HEK293 (cell line): Measurements from ENCODE around the gene ENAH.

ENCODE experiments used
- CTCF ChIP-seq: fragments of 450-650 bp; formaldehyde crosslinking; IDR thresholded peaks from 2 replicates; pipeline ENCODE4 v1.5.1; 2016; ENCODE audit warnings: missing biosample characterization, missing genetic modification characterization
- PATZ1 ChIP-seq: fragments of 450-650 bp; formaldehyde crosslinking; IDR thresholded peaks from 2 replicates; pipeline ENCODE4 v1.5.1; 2016; ENCODE audit warnings: missing biosample characterization, missing genetic modification characterization
- REST ChIP-seq: fragments of 450-650 bp; formaldehyde crosslinking; IDR thresholded peaks from 2 replicates; pipeline ENCODE4 v1.5.1; 2016; ENCODE audit warnings: missing biosample characterization, missing genetic modification characterization
- ZBTB1 ChIP-seq: fragments of 450-650 bp; formaldehyde crosslinking; IDR thresholded peaks from 2 replicates; pipeline ENCODE4 v1.5.1; 2016; ENCODE audit warnings: missing biosample characterization, missing genetic modification characterization
- ZBTB44 ChIP-seq: fragments of 450-650 bp; IDR thresholded peaks from 2 replicates; pipeline ENCODE4 v1.5.1; 2018; ENCODE audit warnings: missing biosample characterization, mild to moderate bottlenecking, missing genetic modification characterization
- ZFP3 ChIP-seq: fragments of 450-650 bp; formaldehyde crosslinking; IDR thresholded peaks from 2 replicates; pipeline ENCODE4 v1.5.1; 2016; ENCODE audit warnings: low read depth, missing biosample characterization, missing genetic modification characterization
- ZNF214 ChIP-seq: fragments of 450-650 bp; formaldehyde crosslinking; IDR thresholded peaks from 2 replicates; pipeline ENCODE4 v1.5.1; 2017; ENCODE audit warnings: missing biosample characterization, mild to moderate bottlenecking, missing genetic modification characterization, borderline replicate concordance
- ZNF23 ChIP-seq: fragments of 450-650 bp; formaldehyde crosslinking; IDR thresholded peaks from 2 replicates; pipeline ENCODE4 v1.5.1; 2016; ENCODE audit warnings: missing biosample characterization, missing genetic modification characterization, borderline replicate concordance
- ZNF324 ChIP-seq: fragments of 450-650 bp; formaldehyde crosslinking; IDR thresholded peaks from 2 replicates; pipeline ENCODE4 v1.5.1; 2016; ENCODE audit warnings: missing biosample characterization, missing genetic modification characterization
- ZNF362 ChIP-seq: fragments of 450-650 bp; formaldehyde crosslinking; IDR thresholded peaks from 2 replicates; pipeline ENCODE4 v1.5.1; 2016; ENCODE audit warnings: missing biosample characterization, missing genetic modification characterization
- ZNF426 ChIP-seq: fragments of 450-650 bp; formaldehyde crosslinking; IDR thresholded peaks from 2 replicates; pipeline ENCODE4 v1.5.1; 2017; ENCODE audit warnings: missing biosample characterization, missing genetic modification characterization, mild to moderate bottlenecking, inconsistent platforms, moderate library complexity
- ZNF560 ChIP-seq: fragments of 450-650 bp; formaldehyde crosslinking; IDR thresholded peaks from 2 replicates; pipeline ENCODE4 v1.5.1; 2017; ENCODE audit warnings: missing biosample characterization, missing genetic modification characterization, borderline replicate concordance

- no peak for TF ChIP-seq PATZ1
- TF ChIP-seq REST (tag by site-specific recombination) = no peak
- TF ChIP-seq CTCF (tag by site-specific recombination) = no peak
- 0 out of 2 replicates have a peak, but pooled peaks have one; percentile 9 for TF ChIP-seq ZNF214 (tag by site-specific recombination)
- TF ChIP-seq ZNF560 (tag by site-specific recombination) = no peak
- no peak for TF ChIP-seq ZBTB1 (tag by site-specific recombination)
- TF ChIP-seq ZNF362 (tag by site-specific recombination) = peak; percentile 97
- no peak for TF ChIP-seq ZNF23
- no peak for TF ChIP-seq ZFP3
- TF ChIP-seq ZNF426 (tag by site-specific recombination) = no peak
- peak; percentile 38; the same call in 1 of the 2 replicates for TF ChIP-seq ZNF324 (tag by site-specific recombination)
- peak; percentile 77 for TF ChIP-seq ZBTB44 (tag by site-specific recombination)
Measured at GRCh38 chr1:225603538-225604354, 49.2 kb downstream of the ENAH start.
